Vagina (tissue), 2 donors: ENCODE data around the gene TNNI3. TPM values are rescaled to one million over a fixed set of nuclear protein-coding genes. Genes with fewer than 3 reads are reported as not detected.
"Not testable (repeated sequence)": the region's sequence is repeated elsewhere in the genome, so short reads cannot be mapped to it uniquely, and the experiment has no call there.

Experiments used
- DNase-seq, 2 donors: peaks; one replicate each; pipeline ENCODE4 v3.0.0-alpha.2; 2017; ENCODE audit errors: extremely low spot score in 2 of 2
- H3K27ac ChIP-seq: fragments of 200-600 bp; sonication (generic); one replicate; pipeline ENCODE4 v1.5.1; 2019
- H3K27me3 ChIP-seq: fragments of 200-600 bp; sonication (generic); one replicate; pipeline ENCODE4 v1.5.1; 2019
- H3K36me3 ChIP-seq, 2 donors: fragments of 200-600 bp; sonication (generic); one replicate each; pipeline ENCODE4 v1.5.1; 2017 to 2019
- H3K4me1 ChIP-seq: fragments of 200-600 bp; sonication (generic); one replicate; pipeline ENCODE4 v1.5.1; 2019
- H3K4me3 ChIP-seq, 2 donors: fragments of 200-600 bp; sonication (generic); 1 replicate in 1 of 2; 2 replicates in 1 of 2; pipeline ENCODE4 v1.5.1; 2016 to 2019
- H3K9me3 ChIP-seq: fragments of 200-600 bp; sonication (generic); one replicate; pipeline ENCODE4 v1.5.1; 2019
- POLR2A ChIP-seq, 2 donors: fragments of 450-650 bp; IDR thresholded peaks; one replicate each; pipeline ENCODE4 v1.6.1; 2017; ENCODE audit warnings: antibody characterized with exemption in 2 of 2, mild to moderate bottlenecking in 2 of 2, moderate library complexity in 2 of 2
- POLR2AphosphoS5 ChIP-seq, 2 donors: sonication (generic); formaldehyde crosslinking; IDR thresholded peaks; one replicate each; pipeline ENCODE4 v1.9.0; 2017; ENCODE audit warnings: antibody characterized with exemption in 2 of 2, mild to moderate bottlenecking in 2 of 2, low read depth in 1 of 2; ENCODE audit not compliant: insufficient read depth in 1 of 2
- intact Hi-C: fragments of 100-400 bp; cut with DNase I; formaldehyde crosslinking; loops from one replicate; pipeline ENCODE4 v1.15.1; 2023
- total RNA-seq: library from RNA; depleted of rRNA; stranded (reverse); fragments of >200 nt; gene quantifications from one replicate; pipeline ENCODE4 v1.2.3, GENCODE V29; 2016
- TF ChIP-seq, protein P1 (sequence below), 3 experiments: fragments of 450-650 bp in 2 of 3; fragments of 200-600 bp in 1 of 3; sonication (generic) in 1 of 3; IDR thresholded peaks; one replicate each; pipeline ENCODE4 v1.5.1; 2017 to 2019; ENCODE audit warnings: antibody characterized with exemption in 3 of 3, mild to moderate bottlenecking in 2 of 3, moderate library complexity in 2 of 3

Gene TNNI3
- total RNA-seq, result not detected

DNA sequence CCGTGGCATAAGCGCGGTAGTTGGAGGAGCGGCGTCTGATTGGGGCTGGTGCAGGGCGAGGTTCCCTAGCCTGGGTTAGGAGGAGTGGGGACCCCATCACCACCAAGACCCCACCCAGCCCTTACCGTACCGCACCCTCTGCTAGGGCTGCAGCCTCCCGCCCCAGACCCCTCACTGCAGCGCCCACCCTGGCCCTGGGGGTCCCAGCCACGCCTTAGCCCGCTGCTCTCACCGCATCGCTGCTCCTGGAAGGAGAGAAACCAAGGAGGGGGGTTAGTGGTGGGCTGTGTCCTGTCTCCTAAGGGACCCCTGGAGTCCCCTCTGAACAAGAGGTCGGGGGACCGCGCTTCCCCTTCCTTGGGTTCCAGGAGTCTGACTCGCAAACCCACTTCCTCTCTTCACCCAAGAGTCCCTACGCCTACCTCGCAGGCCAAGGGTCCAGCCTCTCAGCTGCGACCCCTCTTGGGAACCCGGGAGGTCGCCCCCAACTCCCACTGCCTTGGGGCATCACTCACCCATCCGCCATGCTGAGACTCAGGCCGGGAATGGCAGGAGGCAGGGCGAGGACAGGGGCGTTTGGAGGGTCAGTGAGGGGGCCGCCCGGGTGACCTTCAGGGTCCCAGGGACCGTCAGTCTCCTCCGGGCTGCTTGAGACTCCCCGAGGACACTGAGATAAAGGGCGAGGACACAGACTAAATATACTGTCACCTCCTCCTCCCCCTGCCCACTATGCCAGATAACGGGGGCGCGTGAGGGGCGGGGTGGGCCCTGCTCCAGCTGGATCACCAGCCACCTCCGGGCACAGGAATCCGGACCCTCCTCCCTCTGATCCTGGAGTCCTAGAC lies at the start of gene TNNI3:
Gene TNNI3, minus strand, starts transcription at position 669 of the 845 bp plus-strand sequence. Its CDS starts 143 bp downstream, at position 526.
- no peaks in the 10 kb centered on the region for H3K9me3 ChIP-seq

GRCh38 chr19:55206664-55207500 lies 49.4 kb upstream of the TNNI3 start:
- TF ChIP-seq POLR2AphosphoS5 (IDR thresholded peaks at IDR 0.05; ENCODE audit: insufficient read depth in 1 of 2, low read depth in 1 of 2) (peak in 1 of 2 donors; percentile 72), POLR2A (IDR thresholded peaks at IDR 0.05) (no peak)
- TF ChIP-seq, protein P1, sequence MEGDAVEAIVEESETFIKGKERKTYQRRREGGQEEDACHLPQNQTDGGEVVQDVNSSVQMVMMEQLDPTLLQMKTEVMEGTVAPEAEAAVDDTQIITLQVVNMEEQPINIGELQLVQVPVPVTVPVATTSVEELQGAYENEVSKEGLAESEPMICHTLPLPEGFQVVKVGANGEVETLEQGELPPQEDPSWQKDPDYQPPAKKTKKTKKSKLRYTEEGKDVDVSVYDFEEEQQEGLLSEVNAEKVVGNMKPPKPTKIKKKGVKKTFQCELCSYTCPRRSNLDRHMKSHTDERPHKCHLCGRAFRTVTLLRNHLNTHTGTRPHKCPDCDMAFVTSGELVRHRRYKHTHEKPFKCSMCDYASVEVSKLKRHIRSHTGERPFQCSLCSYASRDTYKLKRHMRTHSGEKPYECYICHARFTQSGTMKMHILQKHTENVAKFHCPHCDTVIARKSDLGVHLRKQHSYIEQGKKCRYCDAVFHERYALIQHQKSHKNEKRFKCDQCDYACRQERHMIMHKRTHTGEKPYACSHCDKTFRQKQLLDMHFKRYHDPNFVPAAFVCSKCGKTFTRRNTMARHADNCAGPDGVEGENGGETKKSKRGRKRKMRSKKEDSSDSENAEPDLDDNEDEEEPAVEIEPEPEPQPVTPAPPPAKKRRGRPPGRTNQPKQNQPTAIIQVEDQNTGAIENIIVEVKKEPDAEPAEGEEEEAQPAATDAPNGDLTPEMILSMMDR (IDR thresholded peaks at IDR 0.05), result no peak
- H3K9me3 ChIP-seq, result no peaks in the 10 kb centered on the region
- peaks cover 9% of the 10 kb centered on the region for H3K4me1 ChIP-seq
- H3K27me3 ChIP-seq, result no peaks in the 10 kb centered on the region
- intact Hi-C loops, result no loop called here
- no peak overlapping the region for H3K27ac ChIP-seq
- H3K36me3 ChIP-seq, result no peaks in the 10 kb centered on the region
- DNase-seq, result no peak
- H3K4me3 ChIP-seq, result peak overlapping the region in 1 of 2 donors; percentile 8

More for the DNA sequence above, at the start of gene TNNI3:
- no peak within 1 kb of the TSS for H3K4me3 ChIP-seq
- intact Hi-C loops, result no loop called here
- H3K4me1 ChIP-seq, result peaks cover 26% of the 10 kb centered on the region
- no peak within 1 kb of the TSS for H3K27ac ChIP-seq
- no peaks in the 10 kb centered on the region for H3K36me3 ChIP-seq
- DNase-seq, result no peak
- H3K27me3 ChIP-seq, result no peaks in the 10 kb centered on the region
- no peak for TF ChIP-seq POLR2A (IDR thresholded peaks at IDR 0.05)
- no peak for TF ChIP-seq POLR2AphosphoS5 (IDR thresholded peaks at IDR 0.05; ENCODE audit: insufficient read depth in 1 of 2, low read depth in 1 of 2)
- TF ChIP-seq, protein P1 (IDR thresholded peaks at IDR 0.05), result no peak

GRCh38 chr19:55202199-55202598 lies 44.7 kb upstream of the TNNI3 start:
- H3K9me3 ChIP-seq, H3K4me3 ChIP-seq, DNase-seq, intact Hi-C loops, H3K27me3 ChIP-seq, H3K4me1 ChIP-seq, H3K27ac ChIP-seq, H3K36me3 ChIP-seq: not testable (repeated sequence)

DNA sequence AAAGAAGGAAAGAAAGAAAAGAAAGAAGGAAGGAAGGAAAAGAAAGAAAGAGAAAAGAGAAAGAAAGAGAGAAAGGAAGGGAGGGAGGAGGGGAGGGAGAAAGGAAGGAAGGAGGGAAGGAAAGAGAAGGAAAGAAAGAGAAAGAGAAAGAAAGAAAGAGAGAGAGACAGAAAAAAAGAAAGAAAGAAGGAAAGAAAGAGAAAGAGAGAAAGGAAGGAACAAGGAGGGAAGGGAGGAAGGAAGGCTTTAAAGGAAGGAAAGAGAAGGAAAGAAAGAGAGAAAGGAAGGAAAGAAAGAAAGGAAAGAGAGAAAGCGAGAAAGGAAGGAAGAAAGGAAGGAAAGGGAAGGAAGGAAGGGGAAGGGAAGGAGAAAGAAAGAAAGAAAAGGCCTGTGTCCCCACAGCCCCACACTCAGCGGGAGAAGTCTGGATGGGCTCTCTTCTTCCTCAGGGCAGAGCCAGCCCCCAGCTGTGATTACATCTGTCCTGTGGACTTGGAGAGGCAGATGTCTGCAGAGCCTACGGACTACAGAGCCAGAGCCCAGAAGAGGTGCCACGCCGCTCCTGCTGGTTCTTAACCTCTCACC lies 42.2 kb upstream of the TNNI3 start:
- H3K36me3 ChIP-seq, result no peaks in the 10 kb centered on the region
- H3K4me1 ChIP-seq, result no peaks in the 10 kb centered on the region
- TF ChIP-seq, protein P1 (IDR thresholded peaks at IDR 0.05), result no peak
- TF ChIP-seq POLR2AphosphoS5 (IDR thresholded peaks at IDR 0.05; ENCODE audit: insufficient read depth in 1 of 2, low read depth in 1 of 2) (no peak), POLR2A (IDR thresholded peaks at IDR 0.05) (no peak)
- no peak for DNase-seq
- intact Hi-C loops, result no loop called here
- no peak overlapping the region for H3K4me3 ChIP-seq
- H3K27me3 ChIP-seq, result no peaks in the 10 kb centered on the region
- no peaks in the 10 kb centered on the region for H3K9me3 ChIP-seq
- H3K27ac ChIP-seq, result no peak overlapping the region

DNA sequence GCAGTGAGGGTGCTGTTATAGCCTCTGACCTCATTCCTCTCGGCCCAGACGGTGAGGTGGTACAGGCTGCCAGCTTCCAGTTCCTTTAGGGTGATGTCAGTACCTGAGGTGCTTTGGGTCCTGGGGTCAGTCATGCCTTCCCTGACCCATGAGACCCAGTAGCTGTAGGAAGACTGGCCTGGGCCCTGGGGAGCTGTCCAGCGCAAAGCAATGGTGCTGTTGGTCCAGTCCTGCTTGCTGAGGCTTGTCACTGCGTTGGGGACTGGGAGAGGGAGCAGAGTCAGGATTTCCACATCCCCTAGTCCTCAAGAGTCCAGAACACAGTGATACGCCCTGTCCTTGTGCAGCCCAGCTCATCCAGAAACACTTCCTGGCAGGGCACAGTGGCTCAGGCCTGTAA lies 41.1 kb upstream of the TNNI3 start:
- Histone ChIP-seq H3K4me1 (no peaks in the 10 kb centered on the region), H3K4me3 (no peak overlapping the region), H3K27me3 (no peaks in the 10 kb centered on the region), H3K36me3 (no peaks in the 10 kb centered on the region), H3K27ac (no peak overlapping the region), H3K9me3 (no peaks in the 10 kb centered on the region)
- TF ChIP-seq, protein P1 (IDR thresholded peaks at IDR 0.05), result no peak
- no peak for TF ChIP-seq POLR2A (IDR thresholded peaks at IDR 0.05)
- TF ChIP-seq POLR2AphosphoS5 (IDR thresholded peaks at IDR 0.05; ENCODE audit: insufficient read depth in 1 of 2, low read depth in 1 of 2), result no peak
- DNase-seq, result no peak
- intact Hi-C loops, result no loop called here
